CD4-positive, alpha-beta T cell (primary cell): ENCODE measurements around the gene ZBTB48. TPM values are rescaled to one million over a fixed set of nuclear protein-coding genes. Genes with fewer than 3 reads are reported as not detected.
"Not testable (repeated sequence)": the region's sequence is repeated elsewhere in the genome, so short reads cannot be mapped to it uniquely, and the experiment has no call there.

ENCODE experiments used
- ATAC-seq: fragments of 200-7000 bp; cut with Tn5 transposase; one replicate; pipeline ENCODE4 v1.10.0; 2022; ENCODE audit warnings: mild to moderate bottlenecking; ENCODE audit not compliant: poor library complexity
- CTCF ChIA-PET: fragments of 350-600 bp; sonication (Branson Sonifier 250); formaldehyde crosslinking; loops from one replicate; lab custom pipeline; 2021; ENCODE audit warnings: antibody characterized with exemption, inconsistent platforms; lab: Charles Lee
- POLR2A ChIA-PET: fragments of 350-600 bp; sonication (Branson Sonifier 250); formaldehyde crosslinking; loops from one replicate; lab custom pipeline; 2021; ENCODE audit warnings: antibody characterized with exemption, inconsistent platforms; lab: Charles Lee
- DNase-seq, 14 experiments: peaks; one replicate each; pipeline ENCODE4 v3.0.0-alpha.2; 2013 to 2020; ENCODE audit warnings: mixed read lengths in 2 of 14
- H3K27ac ChIP-seq, 2 donors: one replicate each; pipeline versions ENCODE4 v1.5.1 to v1.7.0; 2013; ENCODE audit warnings: low read length in 2 of 2, low read depth in 1 of 2, mild to moderate bottlenecking in 1 of 2
- H3K27me3 ChIP-seq, 2 experiments: 1 replicate in 1 of 2; 2 replicates in 1 of 2; pipeline versions ENCODE4 v1.6.1 to v1.7.0; 2013; ENCODE audit warnings: low read length in 2 of 2, control low read depth in 1 of 2, mild to moderate bottlenecking in 1 of 2, moderate library complexity in 1 of 2; ENCODE audit not compliant: insufficient read depth in 2 of 2, control insufficient read depth in 1 of 2
- H3K36me3 ChIP-seq: one replicate; pipeline ENCODE4 v1.6.1; 2013; ENCODE audit warnings: low read length, control low read depth; ENCODE audit not compliant: insufficient read depth
- H3K4me1 ChIP-seq: one replicate; pipeline ENCODE4 v1.6.1; 2013; ENCODE audit warnings: low read length, control low read depth; ENCODE audit not compliant: insufficient read depth
- H3K4me3 ChIP-seq: one replicate; pipeline ENCODE4 v1.5.1; 2013; ENCODE audit warnings: mild to moderate bottlenecking, low read length, moderate library complexity
- H3K9me3 ChIP-seq, 2 experiments: 1 replicate in 1 of 2; 2 replicates in 1 of 2; pipeline versions ENCODE4 v1.6.1 to v1.7.0; 2013; ENCODE audit warnings: low read length in 2 of 2, mild to moderate bottlenecking in 2 of 2, control low read depth in 1 of 2, moderate library complexity in 1 of 2; ENCODE audit not compliant: control insufficient read depth in 1 of 2, insufficient read depth in 1 of 2
- H3K27ac Mint-ChIP-seq: one replicate; pipeline ENCODE4 v1.8.0; 2020; ENCODE audit warnings: mixed read lengths
- H3K27me3 Mint-ChIP-seq: one replicate; pipeline ENCODE4 v1.8.0; 2021; ENCODE audit warnings: mixed read lengths
- H3K36me3 Mint-ChIP-seq: one replicate; pipeline ENCODE4 v1.8.0; 2021; ENCODE audit warnings: low read depth, mixed read lengths
- H3K4me1 Mint-ChIP-seq: one replicate; pipeline ENCODE4 v1.8.0; 2021; ENCODE audit warnings: low read depth, mixed read lengths
- H3K4me3 Mint-ChIP-seq: one replicate; pipeline ENCODE4 v1.8.0; 2020; ENCODE audit warnings: mild to moderate bottlenecking, mixed read lengths
- H3K9me3 Mint-ChIP-seq: one replicate; pipeline ENCODE4 v1.8.0; 2020; ENCODE audit warnings: mixed read lengths
- intact Hi-C, 2 experiments: fragments of 100-400 bp; cut with DNase I in 1 of 2; cut with micrococcal nuclease in 1 of 2; formaldehyde crosslinking; loops; one replicate each; pipeline versions ENCODE4 v1.15.1 to v1.9.0; 2023 to 2025; cut with DNase I, micrococcal nuclease
- total RNA-seq, 174 experiments: library from RNA in 2 of 174; stranded (reverse) in 2 of 174; gene quantifications; one replicate each; pipeline ENCODE4 v1.2.3 and lab custom pipeline; 2021 to 2026
- TF ChIP-seq, protein P1 (sequence below): fragments of 200-600 bp; IDR thresholded peaks from one replicate; pipeline ENCODE4 v1.8.0; 2022; ENCODE audit warnings: antibody characterized with exemption, mild to moderate bottlenecking

Gene ZBTB48
- total RNA-seq, 2 experiments from 2014 or later, result 31.4 to 31.7 TPM

DNA sequence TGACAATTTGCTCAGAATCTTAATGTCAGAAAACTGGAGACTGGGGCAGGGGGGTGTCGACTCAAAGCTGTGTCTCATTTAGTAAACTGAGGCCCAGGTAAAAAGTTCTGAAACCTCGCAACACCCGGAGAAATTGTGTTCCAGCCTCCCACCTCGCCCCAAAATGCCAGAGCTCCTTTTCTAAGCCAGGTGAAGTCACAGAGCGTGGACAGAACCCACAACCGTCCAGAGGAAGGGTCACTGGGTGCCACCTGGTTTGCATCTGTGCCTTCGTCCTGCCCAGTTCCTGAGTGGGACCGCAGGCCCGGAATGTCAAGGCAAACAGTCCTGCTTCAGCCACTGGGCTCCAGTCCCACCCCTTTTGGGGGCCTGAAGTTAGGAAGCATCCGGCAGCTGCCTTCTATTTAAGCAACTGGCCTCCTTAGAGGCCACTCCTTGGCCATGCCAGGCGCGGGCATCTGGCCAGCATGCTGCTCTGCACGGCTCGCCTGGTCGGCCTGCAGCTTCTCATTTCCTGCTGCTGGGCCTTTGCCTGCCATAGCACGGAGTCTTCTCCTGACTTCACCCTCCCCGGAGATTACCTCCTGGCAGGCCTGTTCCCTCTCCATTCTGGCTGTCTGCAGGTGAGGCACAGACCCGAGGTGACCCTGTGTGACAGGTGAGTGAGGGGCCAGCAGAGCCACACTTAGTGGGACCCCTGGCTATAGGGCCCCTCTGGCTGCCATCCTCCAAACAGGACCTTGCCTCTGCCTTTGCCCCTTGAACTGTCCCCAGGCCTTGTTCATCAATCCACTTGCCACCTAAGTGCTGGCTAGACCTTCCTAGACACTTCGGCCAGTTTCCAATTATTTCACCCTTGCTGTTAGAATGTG lies 24.7 kb upstream of the ZBTB48 start, which contains the start of gene TAS1R1:
TAS1R1 (plus strand) TSS at position 401 of the 872 bp plus-strand sequence; CDS start at position 468, 67 bp downstream.
- intact Hi-C loops, result loop anchor here (1.0 to 10.0 kb wide), 9 partner anchors 24 to 230 kb away; partner anchors contain the start of genes CAMTA1 (in 1 of the 2), DNAJC11 (in 1 of the 2), KLHL21 (in 1 of the 2) and ZBTB48 (in 1 of the 2)
- peaks cover 6% of the 10 kb centered on the region for H3K4me1 Mint-ChIP-seq

DNA sequence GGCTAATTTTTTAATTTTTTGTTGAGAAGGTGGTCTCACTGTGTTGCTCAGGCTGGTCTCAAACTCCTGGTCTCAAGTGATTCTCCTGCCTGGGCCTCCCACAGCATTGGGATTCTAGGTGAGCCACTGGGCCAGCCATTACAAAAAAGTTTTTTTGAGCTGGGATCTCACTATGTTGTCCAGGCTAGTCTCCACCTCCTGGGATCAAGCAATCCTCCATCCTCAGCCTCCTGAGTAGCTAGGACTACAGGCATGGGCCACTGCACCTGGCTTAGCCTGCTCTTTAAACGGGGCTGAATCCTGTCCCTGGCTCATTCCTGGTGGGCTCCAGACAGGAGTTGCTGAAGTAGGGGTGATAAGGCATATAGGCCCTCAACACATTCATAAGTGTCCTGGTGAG lies 22.2 kb upstream of the ZBTB48 start:
- peaks cover 2% of the 10 kb centered on the region for H3K36me3 ChIP-seq
- H3K4me1 Mint-ChIP-seq, result peaks cover 6% of the 10 kb centered on the region
- H3K27me3 ChIP-seq, result no peaks in the 10 kb centered on the region
- no peaks in the 10 kb centered on the region for H3K36me3 Mint-ChIP-seq
- no peak for DNase-seq
- H3K9me3 ChIP-seq, result no peaks in the 10 kb centered on the region
- intact Hi-C loops, result loop anchor here (10.0 kb wide), 2 partner anchors 47 to 227 kb away; partner anchors contain the start of genes CAMTA1 (in 1 of the 2) and KLHL21 (in 1 of the 2)
- H3K4me3 ChIP-seq, result no peak overlapping the region
- H3K4me1 ChIP-seq, result peaks cover 23% of the 10 kb centered on the region
- ChIA-PET POLR2A (no interaction called here), CTCF (interaction anchor here (1.6 kb wide), 1 partner anchor 89 kb away, joined by 4 read pairs; no protein-coding TSS in a partner anchor)
- H3K27ac ChIP-seq, result no peak overlapping the region
- no peak overlapping the region for H3K4me3 Mint-ChIP-seq
- ATAC-seq, result no peak
- no peaks in the 10 kb centered on the region for H3K9me3 Mint-ChIP-seq
- H3K27me3 Mint-ChIP-seq, result no peaks in the 10 kb centered on the region
- no peak overlapping the region for H3K27ac Mint-ChIP-seq
- TF ChIP-seq, protein P1, sequence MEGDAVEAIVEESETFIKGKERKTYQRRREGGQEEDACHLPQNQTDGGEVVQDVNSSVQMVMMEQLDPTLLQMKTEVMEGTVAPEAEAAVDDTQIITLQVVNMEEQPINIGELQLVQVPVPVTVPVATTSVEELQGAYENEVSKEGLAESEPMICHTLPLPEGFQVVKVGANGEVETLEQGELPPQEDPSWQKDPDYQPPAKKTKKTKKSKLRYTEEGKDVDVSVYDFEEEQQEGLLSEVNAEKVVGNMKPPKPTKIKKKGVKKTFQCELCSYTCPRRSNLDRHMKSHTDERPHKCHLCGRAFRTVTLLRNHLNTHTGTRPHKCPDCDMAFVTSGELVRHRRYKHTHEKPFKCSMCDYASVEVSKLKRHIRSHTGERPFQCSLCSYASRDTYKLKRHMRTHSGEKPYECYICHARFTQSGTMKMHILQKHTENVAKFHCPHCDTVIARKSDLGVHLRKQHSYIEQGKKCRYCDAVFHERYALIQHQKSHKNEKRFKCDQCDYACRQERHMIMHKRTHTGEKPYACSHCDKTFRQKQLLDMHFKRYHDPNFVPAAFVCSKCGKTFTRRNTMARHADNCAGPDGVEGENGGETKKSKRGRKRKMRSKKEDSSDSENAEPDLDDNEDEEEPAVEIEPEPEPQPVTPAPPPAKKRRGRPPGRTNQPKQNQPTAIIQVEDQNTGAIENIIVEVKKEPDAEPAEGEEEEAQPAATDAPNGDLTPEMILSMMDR, result no peak

More for the DNA sequence above, 24.7 kb upstream of the ZBTB48 start, which contains the start of gene TAS1R1:
- H3K27me3 Mint-ChIP-seq, result no peaks in the 10 kb centered on the region
- DNase-seq (peak in 2 of 14 experiments; percentile 10 to 27), ATAC-seq (no peak)
- TF ChIP-seq, protein P1, result no peak
- peak within 1 kb of the TSS; percentile 85 for H3K4me3 Mint-ChIP-seq
- Histone ChIP-seq H3K27ac (peak within 1 kb of the TSS in 1 of 2 donors; percentile 64), H3K27me3 (no peaks in the 10 kb centered on the region), H3K4me3 (peak within 1 kb of the TSS; percentile 94), H3K4me1 (peaks cover 30% of the 10 kb centered on the region), H3K36me3 (peaks cover 15% of the 10 kb centered on the region), H3K9me3 (no peaks in the 10 kb centered on the region)
- peak within 1 kb of the TSS; percentile 70 for H3K27ac Mint-ChIP-seq
- ChIA-PET CTCF (interaction anchor here (0.5 to 2.5 kb wide), 20 partner anchors 10 to 1090 kb away, joined by 3 to 22 read pairs (median 6); partner anchors contain the start of genes KLHL21, PHF13, THAP3 and ZBTB48), POLR2A (interaction anchor here (0.9 to 2.2 kb wide), 13 partner anchors 10 to 207 kb away, joined by 3 to 38 read pairs (median 6); partner anchors contain the start of genes KLHL21 and ZBTB48)
- peaks cover 9% of the 10 kb centered on the region for H3K36me3 Mint-ChIP-seq
- H3K9me3 Mint-ChIP-seq, result no peaks in the 10 kb centered on the region

DNA sequence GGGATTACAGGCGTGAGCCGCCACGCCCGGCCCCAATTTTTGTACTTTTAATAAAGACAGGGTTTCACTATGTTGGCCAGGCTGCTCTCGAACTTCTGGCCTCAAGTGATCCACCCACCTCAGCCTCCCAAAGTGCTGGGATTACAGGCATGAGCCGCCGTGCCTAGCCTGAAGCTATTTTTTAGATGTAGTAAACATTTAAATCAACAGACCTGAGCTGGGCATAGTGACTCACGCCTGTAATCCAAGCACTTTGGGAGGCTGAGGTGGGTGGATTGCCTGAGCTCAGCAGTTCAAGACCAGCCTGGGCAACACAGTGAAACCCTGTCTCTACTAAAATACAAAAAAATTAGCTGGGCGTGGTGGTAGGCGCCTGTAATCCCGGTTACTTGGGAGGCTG lies 20.6 kb upstream of the ZBTB48 start:
- H3K27ac Mint-ChIP-seq, H3K36me3 ChIP-seq, H3K9me3 Mint-ChIP-seq, ATAC-seq, POLR2A ChIA-PET, H3K4me3 ChIP-seq, H3K4me1 ChIP-seq, H3K27me3 Mint-ChIP-seq, DNase-seq, H3K4me1 Mint-ChIP-seq, H3K9me3 ChIP-seq, H3K36me3 Mint-ChIP-seq, H3K27me3 ChIP-seq, H3K4me3 Mint-ChIP-seq, H3K27ac ChIP-seq: not testable (repeated sequence)
- CTCF ChIA-PET, result interaction anchor here (1.6 kb wide), 1 partner anchor 87 kb away, joined by 4 read pairs; no protein-coding TSS in a partner anchor
- intact Hi-C loops, result loop anchor here (10.0 kb wide), 2 partner anchors 46 to 226 kb away; partner anchors contain the start of genes CAMTA1 (in 1 of the 2) and KLHL21 (in 1 of the 2)
